Prostate gland (tissue), 2 donors: Measurements from ENCODE around the gene MIA.

Source experiments
- CTCF ChIP-seq, 4 experiments: fragments of 200-600 bp in 2 of 4; fragments of 450-650 bp in 2 of 4; sonication (generic) in 2 of 4; IDR thresholded peaks; 1 replicate in 3 of 4; 2 replicates in 1 of 4; pipeline ENCODE4 v1.5.1; 2016 to 2019; ENCODE audit warnings: antibody characterized with exemption in 4 of 4, mild to moderate bottlenecking in 2 of 4, moderate library complexity in 2 of 4
- POLR2A ChIP-seq: fragments of 450-650 bp; IDR thresholded peaks from one replicate; pipeline ENCODE4 v1.6.1; 2016; ENCODE audit warnings: antibody characterized with exemption, mild to moderate bottlenecking

DNA sequence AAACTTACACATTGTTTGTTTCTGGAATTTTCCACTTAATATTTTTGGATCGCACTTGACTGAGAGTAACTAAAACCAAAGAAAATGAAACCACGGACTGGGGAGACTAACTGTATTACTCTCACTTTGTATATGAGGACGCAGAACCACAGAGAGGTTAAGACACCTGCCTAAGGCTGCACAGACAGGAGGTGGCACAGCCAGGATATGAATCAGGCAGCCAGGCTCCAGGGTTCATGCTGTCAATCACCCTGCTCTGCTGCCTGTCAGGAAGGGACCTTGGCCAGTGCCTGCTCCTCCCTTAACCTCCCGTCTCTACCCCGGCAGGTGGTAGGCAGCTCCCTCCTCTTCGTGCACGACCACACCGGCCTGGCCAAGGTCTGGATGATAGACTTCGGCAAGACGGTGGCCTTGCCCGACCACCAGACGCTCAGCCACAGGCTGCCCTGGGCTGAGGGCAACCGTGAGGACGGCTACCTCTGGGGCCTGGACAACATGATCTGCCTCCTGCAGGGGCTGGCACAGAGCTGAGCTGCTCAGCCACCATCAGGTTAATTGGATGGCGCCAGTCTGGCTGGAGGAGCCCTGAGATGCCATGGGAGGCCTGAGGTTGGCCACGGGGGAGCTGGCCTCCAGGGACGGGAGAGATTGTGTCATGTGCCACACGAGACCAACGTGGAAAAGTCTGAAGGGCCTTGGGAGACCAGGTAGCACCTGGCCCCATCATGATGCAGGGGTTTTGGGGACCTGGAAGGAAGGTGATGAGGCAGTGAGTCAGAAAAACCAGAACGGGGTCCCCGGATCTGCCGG lies 36.1 kb upstream of the MIA start:
- TF ChIP-seq CTCF (IDR thresholded peaks at IDR 0.05): no peak
- TF ChIP-seq POLR2A: no peak
